Measurements from ENCODE around the gene DNAH14. TPM values are rescaled to one million over a fixed set of nuclear protein-coding genes. Genes with fewer than 3 reads are reported as not detected.

DNAH14 gene
- total RNA-seq, 4 donors from 2014 or later, result 3.5 to 7.0 (median 5.6) TPM

GRCh38 chr1:224894915-224895314, 34.6 kb upstream of the DNAH14 start:
- DNase-seq (ENCODE audit: low spot score) (no peak), ATAC-seq (ENCODE audit: low FRiP score) (no peak)
- TF ChIP-seq CTCF (IDR thresholded peaks at IDR 0.05), result no peak

- ATAC-seq (ENCODE audit: low FRiP score) (no peak), DNase-seq (ENCODE audit: low spot score) (no peak)
- TF ChIP-seq CTCF (IDR thresholded peaks at IDR 0.05), result no peak
These were observed 33.2 kb upstream of the DNAH14 start for GRCh38 chr1:224896130-224896781.

GRCh38 chr1:224897529-224898327, 31.7 kb upstream of the DNAH14 start:
- no peak for ATAC-seq (ENCODE audit: low FRiP score)
- DNase-seq (ENCODE audit: low spot score), result no peak

GRCh38 chr1:224898937-224899336, 30.5 kb upstream of the DNAH14 start:
- no peak for TF ChIP-seq CTCF (IDR thresholded peaks at IDR 0.05)
- no peak for ATAC-seq (ENCODE audit: low FRiP score)

More at GRCh38 chr1:224897529-224898327, 31.7 kb upstream of the DNAH14 start:
- no peak for TF ChIP-seq CTCF (IDR thresholded peaks at IDR 0.05)

GRCh38 chr1:224900062-224900630, 29.3 kb upstream of the DNAH14 start:
- TF ChIP-seq CTCF (IDR thresholded peaks at IDR 0.05), result no peak
- ATAC-seq (ENCODE audit: low FRiP score) (no peak), DNase-seq (ENCODE audit: low spot score) (no peak)

More at GRCh38 chr1:224898937-224899336, 30.5 kb upstream of the DNAH14 start:
- no peak for DNase-seq (ENCODE audit: low spot score)

- no peak for ATAC-seq (ENCODE audit: low FRiP score)
- no peak for TF ChIP-seq CTCF (IDR thresholded peaks at IDR 0.05)
- DNase-seq (ENCODE audit: low spot score), result no peak
These were observed 28.2 kb upstream of the DNAH14 start for GRCh38 chr1:224901087-224901810.
